ENCODE data around the gene ITGAL. TPM values are rescaled to one million over a fixed set of nuclear protein-coding genes. Genes with fewer than 3 reads are reported as not detected.
A peak's percentile ranks its signal among the peaks of the same experiment; 100 is the strongest.

Gene ITGAL
- total RNA-seq, 1 donor from 2014 or later, result 240 TPM

- no peak overlapping the region for H3K27ac Mint-ChIP-seq
- CTCF ChIA-PET, result interaction anchor here (1.8 kb wide), 1 partner anchor 19 kb away, joined by 7 read pairs; the partner anchor contains the start of gene ZNF747
- intact Hi-C loops (cut with micrococcal nuclease), result loop anchor here (10.0 kb wide), 1 partner anchor 370 kb away; the partner anchor contains the start of gene FBXL19
- H3K36me3 Mint-ChIP-seq (ENCODE audit: low read depth), result peaks cover 31% of the 10 kb centered on the region
- no peaks in the 10 kb centered on the region for H3K9me3 Mint-ChIP-seq
- H3K4me1 Mint-ChIP-seq, result peaks cover 36% of the 10 kb centered on the region
- ATAC-seq (ENCODE audit: low read depth) (no peak), DNase-seq (no peak)
- no peak overlapping the region for H3K4me3 Mint-ChIP-seq
- no peaks in the 10 kb centered on the region for H3K27me3 Mint-ChIP-seq
- no peak for TF ChIP-seq CTCF (IDR thresholded peaks at IDR 0.05)
- POLR2A ChIA-PET, result interaction anchor here (0.6 to 4.8 kb wide), 3 partner anchors 20 to 206 kb away, joined by 3 to 135 read pairs (median 4); partner anchors contain the start of gene ZNF747
Observed at GRCh38 chr16:30554557-30555314, 82.2 kb downstream of the ITGAL start.

- Mint-ChIP-seq H3K4me1 (peaks cover 37% of the 10 kb centered on the region), H3K9me3 (no peaks in the 10 kb centered on the region), H3K4me3 (peak overlapping the region; percentile 53), H3K36me3 (ENCODE audit: low read depth) (peaks cover 31% of the 10 kb centered on the region), H3K27ac (peak overlapping the region; percentile 35), H3K27me3 (no peaks in the 10 kb centered on the region)
- POLR2A ChIA-PET, result interaction anchor here (1.5 to 4.8 kb wide), 2 partner anchors 20 to 58 kb away, joined by 3 to 135 read pairs; partner anchors contain the start of gene ZNF747
- intact Hi-C loops (cut with micrococcal nuclease), result loop anchor here (10.0 kb wide), 1 partner anchor 369 kb away; the partner anchor contains the start of gene FBXL19
- CTCF ChIA-PET, result interaction anchor here (1.8 kb wide), 1 partner anchor 20 kb away, joined by 7 read pairs; the partner anchor contains the start of gene ZNF747
- no peak for DNase-seq
- TF ChIP-seq CTCF (IDR thresholded peaks at IDR 0.05), result no peak
- no peak for ATAC-seq (ENCODE audit: low read depth)
Observed at GRCh38 chr16:30555315-30556124, 83.0 kb downstream of the ITGAL start.

- no peak for DNase-seq
- peak overlapping the region; percentile 35 for H3K27ac Mint-ChIP-seq
- H3K36me3 Mint-ChIP-seq (ENCODE audit: low read depth), result peaks cover 31% of the 10 kb centered on the region
- no peaks in the 10 kb centered on the region for H3K9me3 Mint-ChIP-seq
- H3K27me3 Mint-ChIP-seq, result no peaks in the 10 kb centered on the region
- ChIA-PET CTCF (no interaction called here), POLR2A (interaction anchor here (1.9 to 6.3 kb wide), 3 partner anchors 15 to 94 kb away, joined by 8 to 152 read pairs (median 135); partner anchors contain the start of genes PRR14, ZNF688 and ZNF747)
- peak overlapping the region; percentile 53 for H3K4me3 Mint-ChIP-seq
- intact Hi-C loops (cut with micrococcal nuclease), result loop anchor here (10.0 kb wide), 1 partner anchor 369 kb away; the partner anchor contains the start of gene FBXL19
- no peak for ATAC-seq (ENCODE audit: low read depth)
- TF ChIP-seq CTCF (IDR thresholded peaks at IDR 0.05), result no peak
- peaks cover 40% of the 10 kb centered on the region for H3K4me1 Mint-ChIP-seq
Observed at GRCh38 chr16:30556125-30556473, 83.6 kb downstream of the ITGAL start.

- no peak for TF ChIP-seq CTCF (IDR thresholded peaks at IDR 0.05)
- intact Hi-C loops (cut with micrococcal nuclease), result loop anchor here (10.0 kb wide), 1 partner anchor 367 kb away; the partner anchor contains the start of gene FBXL19
- DNase-seq, result no peak
- Mint-ChIP-seq H3K36me3 (ENCODE audit: low read depth) (peaks cover 33% of the 10 kb centered on the region), H3K4me3 (peak overlapping the region; percentile 83), H3K27ac (peak overlapping the region; percentile 84), H3K4me1 (peaks cover 46% of the 10 kb centered on the region), H3K9me3 (no peaks in the 10 kb centered on the region), H3K27me3 (no peaks in the 10 kb centered on the region)
- no peak for ATAC-seq (ENCODE audit: low read depth)
- ChIA-PET POLR2A (interaction anchor here (0.5 to 6.3 kb wide), 27 partner anchors 10 to 492 kb away, joined by 3 to 152 read pairs (median 7); partner anchors contain the start of genes ALDOA, DCTPP1, ITGAL and PHKG2), CTCF (interaction anchor here (0.9 to 2.5 kb wide), 8 partner anchors 22 to 128 kb away, joined by 3 to 16 read pairs (median 4); partner anchors contain the start of genes DCTPP1, PRR14 and ZNF747)
Observed at GRCh38 chr16:30557707-30557956, 85.1 kb downstream of the ITGAL start.

All from activated B cell treated with CpG ODN at 0.5 μM for 24 hours (primary cell).